GM21737 (cell line): ENCODE results near the gene CD5L.

ENCODE experiments used
- ATAC-seq: cut with Tn5 transposase; IDR thresholded peaks from one replicate; pipeline ENCODE4 v1.9.1; 2021; ENCODE audit warnings: mild to moderate bottlenecking, moderate library complexity; ENCODE audit not compliant: unreplicated experiment

Gene CD5L

DNA sequence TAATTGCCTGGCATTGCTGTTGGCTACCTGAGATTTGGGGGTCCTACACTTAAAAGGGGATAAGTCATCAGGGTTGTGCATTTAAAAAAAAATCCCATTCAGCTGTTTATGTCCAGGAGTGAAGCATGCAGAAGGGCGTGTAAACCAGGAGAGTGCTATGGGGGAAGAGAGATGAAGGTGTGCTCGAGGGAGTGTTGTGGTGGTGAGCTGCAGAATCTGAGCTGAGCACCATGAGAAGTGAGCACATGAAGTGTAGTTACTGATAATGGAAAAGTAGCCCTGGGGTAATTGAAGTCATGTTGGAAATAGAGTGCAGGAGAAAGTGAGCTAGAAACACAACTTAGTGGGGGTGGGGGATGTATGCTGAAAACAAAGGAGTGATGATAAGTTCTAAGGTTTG, 22.4 kb downstream of the CD5L start:
- ATAC-seq: no peak

- no peak for ATAC-seq
Observed at GRCh38 chr1:157813269-157813668, 28.3 kb downstream of the CD5L start.

GRCh38 chr1:157806431-157807149, 35.0 kb downstream of the CD5L start:
- ATAC-seq: peak; percentile 89

DNA sequence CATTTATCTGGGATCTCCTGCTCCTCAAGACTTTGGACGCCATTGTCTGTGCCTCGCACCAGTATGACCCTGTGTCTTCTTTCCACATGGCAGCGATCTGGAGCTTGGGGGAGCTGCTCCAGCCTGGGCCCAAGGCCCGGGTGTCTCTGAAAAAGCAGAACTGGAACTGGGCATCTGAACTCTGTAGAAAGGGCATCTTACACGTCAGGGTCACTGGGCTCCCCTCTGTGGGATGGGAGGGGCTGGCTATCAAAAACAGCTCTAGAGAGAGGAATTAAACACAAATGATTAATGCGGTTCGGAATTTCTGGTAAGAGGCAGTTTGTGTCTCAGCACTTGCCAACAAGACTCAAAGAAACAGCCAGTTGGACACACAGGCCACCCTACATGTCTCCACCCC, 37.8 kb downstream of the CD5L start:
- ATAC-seq: no peak

DNA sequence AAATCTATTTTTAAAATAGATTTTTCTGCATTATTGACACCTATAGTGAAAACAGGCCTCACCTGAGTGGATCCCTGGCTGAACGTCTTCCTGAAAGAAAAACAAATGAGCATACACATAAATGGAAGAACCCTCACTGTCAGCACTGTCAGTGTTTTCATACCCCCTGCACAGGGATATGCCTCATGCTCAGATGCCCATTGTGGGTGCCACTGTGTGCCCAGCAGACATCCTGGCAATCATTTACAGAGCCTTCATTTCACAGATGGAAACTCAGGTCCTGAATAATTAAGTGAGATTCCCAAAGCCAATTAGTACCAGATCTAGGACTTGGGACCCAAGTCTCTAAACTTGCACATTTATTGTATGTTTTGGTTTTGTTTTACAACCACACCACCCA, 41.6 kb downstream of the CD5L start:
- no peak for ATAC-seq

GRCh38 chr1:157798211-157798610, 43.4 kb downstream of the CD5L start:
- no peak for ATAC-seq

DNA sequence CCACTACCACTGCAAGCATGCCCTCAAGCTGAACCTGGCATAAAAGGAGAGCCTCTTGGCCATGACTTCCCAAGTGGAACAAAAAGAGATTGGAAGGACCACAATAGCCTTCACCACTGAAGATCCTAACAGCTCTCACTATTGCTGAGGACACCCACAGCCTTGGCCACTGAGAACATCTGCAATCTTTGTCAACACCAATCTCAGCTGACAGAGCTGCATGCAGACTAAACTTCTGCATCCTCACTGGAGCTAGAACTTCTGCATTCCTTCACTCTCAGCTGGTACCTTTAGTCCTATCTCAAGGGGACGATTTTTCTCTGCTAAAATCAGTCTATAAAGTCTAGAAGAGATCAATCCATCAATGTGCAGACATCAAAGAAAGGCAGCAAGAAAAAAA, 56.4 kb downstream of the CD5L start:
- ATAC-seq: no peak

GRCh38 chr1:157784801-157785200, 56.8 kb downstream of the CD5L start:
- no peak for ATAC-seq

DNA sequence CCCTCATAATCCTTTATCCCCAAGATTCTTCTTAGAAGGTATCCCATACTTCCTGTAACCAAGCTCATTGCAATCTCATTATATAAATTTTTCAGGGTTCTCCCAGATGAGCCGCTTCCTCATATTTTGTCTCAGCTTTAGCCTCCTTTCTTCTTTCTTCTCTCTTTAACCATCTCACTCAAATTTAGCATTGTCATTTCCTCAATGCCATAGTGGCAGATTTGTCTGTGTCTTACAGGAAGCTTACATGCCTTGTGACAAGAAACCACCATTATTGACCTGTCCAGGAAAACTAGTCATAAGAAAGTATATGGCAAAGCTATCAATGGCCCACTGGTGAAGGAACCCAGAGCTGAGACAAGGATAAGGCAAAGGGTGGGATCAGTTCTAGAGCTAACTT, 58.7 kb downstream of the CD5L start:
- no peak for ATAC-seq

DNA sequence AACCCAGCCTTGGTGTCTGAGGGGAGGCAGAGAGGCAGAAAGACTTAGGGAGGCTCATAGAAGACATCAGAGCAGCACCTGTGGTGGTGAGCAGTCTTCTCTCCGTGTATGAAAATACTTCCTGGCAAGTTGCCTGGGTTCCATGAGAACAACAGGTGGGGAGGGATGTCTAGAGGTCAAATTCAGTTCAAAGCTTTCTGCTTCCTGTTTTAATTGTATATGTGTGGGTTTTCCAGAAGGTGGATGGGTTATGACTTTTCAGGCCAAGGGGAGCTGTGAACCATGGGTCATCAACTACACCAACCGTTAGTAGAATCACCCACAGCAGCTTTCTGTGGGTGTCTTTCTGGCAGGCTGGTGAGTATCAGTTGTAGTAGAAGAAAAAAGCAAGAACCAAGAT, 60.6 kb downstream of the CD5L start:
- no peak for ATAC-seq
